Testis (tissue), 3 donors: ENCODE measurements around the gene ADRB2. TPM values are rescaled to one million over a fixed set of nuclear protein-coding genes. Genes with fewer than 3 reads are reported as not detected.

ENCODE experiments used
- DNase-seq: peaks from one replicate; pipeline ENCODE4 v3.0.0-alpha.2; 2019
- H3K27ac ChIP-seq, 2 donors: fragments of 200-600 bp; sonication (generic); one replicate each; pipeline ENCODE4 v1.5.1; 2019
- H3K27me3 ChIP-seq: fragments of 200-600 bp; sonication (generic); one replicate; pipeline ENCODE4 v1.5.1; 2019
- H3K36me3 ChIP-seq: fragments of 200-600 bp; sonication (generic); one replicate; pipeline ENCODE4 v1.5.1; 2017; ENCODE audit warnings: low read depth; ENCODE audit errors: missing control alignments
- H3K4me1 ChIP-seq: fragments of 200-600 bp; sonication (generic); one replicate; pipeline ENCODE4 v1.5.1; 2019
- H3K4me3 ChIP-seq, 2 donors: fragments of 200-600 bp; sonication (generic); one replicate each; pipeline ENCODE4 v1.5.1; 2017 to 2019
- H3K9me3 ChIP-seq: fragments of 200-600 bp; sonication (generic); one replicate; pipeline ENCODE4 v1.5.1; 2017
- POLR2A ChIP-seq: fragments of 450-650 bp; IDR thresholded peaks from one replicate; pipeline ENCODE4 v1.6.1; 2017; ENCODE audit warnings: antibody characterized with exemption, mild to moderate bottlenecking, moderate library complexity
- WGBS, 2 donors: methylation state at CpG; one replicate each; pipeline ENCODE4 v1.1.5; 2018; 5-methylcytosine and 5-hydroxymethylcytosine counted together
- intact Hi-C: fragments of 100-400 bp; cut with DNase I; formaldehyde crosslinking; loops from one replicate; pipeline ENCODE4 v1.15.1; 2023; ENCODE audit warnings: low total_unique reads
- polyA plus RNA-seq: library from polyadenylated mRNA; stranded (reverse); fragments of 350-450 nt; fragmentation: Illumina TruSeq; extraction: RNeasy Lipid Tissue Mini Kit (QIAGEN cat#74804); gene quantifications from one replicate; pipeline ENCODE4 v1.2.3, GENCODE V29; 2014; ENCODE audit warnings: low read depth, low replicate concordance; ENCODE audit not compliant: insufficient read depth
- total RNA-seq, 2 donors: library from RNA; depleted of rRNA; stranded (reverse); fragments of >200 nt; gene quantifications; one replicate each; pipeline ENCODE4 v1.2.3, GENCODE V29; 2016
- TF ChIP-seq, protein P1 (sequence below), 3 experiments: fragments of 450-650 bp in 2 of 3; fragments of 200-600 bp in 1 of 3; sonication (generic) in 1 of 3; IDR thresholded peaks; one replicate each; pipeline ENCODE4 v1.5.1; 2016 to 2019; ENCODE audit warnings: antibody characterized with exemption in 3 of 3, mild to moderate bottlenecking in 2 of 3, moderate library complexity in 1 of 3

The ADRB2 gene
- total and polyA plus RNA-seq, 3 donors from 2014 or later = 0.76 to 0.93 (median 0.79) TPM

DNA sequence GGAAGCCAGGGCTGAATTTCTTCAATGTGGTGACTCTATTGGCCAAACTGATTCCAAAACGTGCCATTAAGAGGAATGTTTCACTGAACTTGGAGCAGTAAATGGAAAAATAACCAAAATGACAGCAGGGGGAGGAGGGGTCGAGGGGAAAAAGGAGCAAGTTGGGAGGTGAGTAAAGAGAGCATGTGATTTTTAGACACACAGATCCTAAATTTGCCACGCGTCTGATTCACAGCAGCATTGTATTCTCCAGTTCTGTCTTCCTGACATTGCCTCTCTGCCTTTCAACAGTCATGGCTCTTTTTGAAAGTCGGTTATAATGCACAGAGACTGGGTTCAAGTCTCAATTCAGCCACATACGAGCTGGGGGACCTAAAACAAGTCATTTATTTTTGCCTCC lies 22.0 kb upstream of the ADRB2 start:
- WGBS, 2 donors = 81 to 90% methylated on average over 6 of the region's 6 CpGs
- DNase-seq = no peak

DNA sequence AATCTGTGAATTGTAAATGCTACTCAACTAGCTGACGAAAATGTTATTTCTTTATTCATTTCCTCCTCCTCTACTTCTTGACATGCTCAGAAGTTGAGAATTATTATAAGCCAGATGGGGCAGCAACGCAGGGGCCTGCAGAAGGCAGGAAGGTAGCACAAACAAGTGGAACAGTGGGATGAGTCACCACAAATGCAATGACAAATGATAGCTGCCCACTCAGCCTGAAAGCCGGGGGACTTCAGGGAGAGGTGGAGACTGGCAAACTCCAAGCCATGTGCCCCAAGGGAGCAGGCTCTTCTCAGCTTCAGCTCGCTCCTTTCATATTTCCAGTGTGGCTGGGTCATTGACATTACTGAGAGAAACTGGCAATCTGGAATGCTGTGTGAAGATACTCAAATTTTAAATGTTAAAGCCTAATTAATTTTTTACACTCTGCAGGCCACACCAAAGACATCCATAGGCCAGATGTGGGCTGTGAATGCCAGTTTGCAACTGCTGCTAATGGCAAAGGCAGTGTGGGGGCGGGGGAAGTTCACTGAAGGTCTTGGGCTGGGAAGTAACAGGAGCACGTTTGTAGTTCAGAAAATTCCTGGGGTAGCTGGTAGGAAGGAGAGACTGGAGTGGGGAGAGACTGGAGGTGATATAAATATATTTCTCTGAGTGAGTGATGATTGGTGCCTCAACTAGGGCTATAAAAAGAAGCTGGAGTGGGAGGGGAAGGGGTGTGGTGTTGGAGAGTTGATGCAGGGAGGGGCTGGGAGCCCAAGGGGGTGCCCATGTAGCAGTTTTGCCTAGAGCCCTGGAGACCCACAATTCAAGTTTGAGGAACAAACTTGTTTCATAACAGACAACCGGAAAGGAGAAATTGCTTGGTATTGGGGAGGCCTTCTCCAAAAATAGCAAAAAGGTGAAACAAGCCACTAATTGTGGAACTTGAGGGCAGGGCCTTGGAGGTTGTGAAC lies 20.8 kb upstream of the ADRB2 start:
- H3K27ac ChIP-seq = no peak overlapping the region
- WGBS, 2 donors = 73 to 74% methylated on average over 7 of the region's 7 CpGs
- no peak for TF ChIP-seq POLR2A
- TF ChIP-seq, protein P1, sequence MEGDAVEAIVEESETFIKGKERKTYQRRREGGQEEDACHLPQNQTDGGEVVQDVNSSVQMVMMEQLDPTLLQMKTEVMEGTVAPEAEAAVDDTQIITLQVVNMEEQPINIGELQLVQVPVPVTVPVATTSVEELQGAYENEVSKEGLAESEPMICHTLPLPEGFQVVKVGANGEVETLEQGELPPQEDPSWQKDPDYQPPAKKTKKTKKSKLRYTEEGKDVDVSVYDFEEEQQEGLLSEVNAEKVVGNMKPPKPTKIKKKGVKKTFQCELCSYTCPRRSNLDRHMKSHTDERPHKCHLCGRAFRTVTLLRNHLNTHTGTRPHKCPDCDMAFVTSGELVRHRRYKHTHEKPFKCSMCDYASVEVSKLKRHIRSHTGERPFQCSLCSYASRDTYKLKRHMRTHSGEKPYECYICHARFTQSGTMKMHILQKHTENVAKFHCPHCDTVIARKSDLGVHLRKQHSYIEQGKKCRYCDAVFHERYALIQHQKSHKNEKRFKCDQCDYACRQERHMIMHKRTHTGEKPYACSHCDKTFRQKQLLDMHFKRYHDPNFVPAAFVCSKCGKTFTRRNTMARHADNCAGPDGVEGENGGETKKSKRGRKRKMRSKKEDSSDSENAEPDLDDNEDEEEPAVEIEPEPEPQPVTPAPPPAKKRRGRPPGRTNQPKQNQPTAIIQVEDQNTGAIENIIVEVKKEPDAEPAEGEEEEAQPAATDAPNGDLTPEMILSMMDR (IDR thresholded peaks at IDR 0.05) = no peak
- no peaks in the 10 kb centered on the region for H3K36me3 ChIP-seq
- H3K9me3 ChIP-seq = no peaks in the 10 kb centered on the region
- intact Hi-C loops = no loop called here
- H3K4me3 ChIP-seq = no peak overlapping the region
- no peaks in the 10 kb centered on the region for H3K27me3 ChIP-seq
- no peaks in the 10 kb centered on the region for H3K4me1 ChIP-seq
- DNase-seq = no peak

More for the DNA sequence above, 22.0 kb upstream of the ADRB2 start:
- H3K27ac ChIP-seq = no peak overlapping the region
- TF ChIP-seq, protein P1 (IDR thresholded peaks at IDR 0.05) = no peak
- no peak for TF ChIP-seq POLR2A
- intact Hi-C loops = no loop called here
- no peaks in the 10 kb centered on the region for H3K27me3 ChIP-seq
- H3K4me1 ChIP-seq = no peaks in the 10 kb centered on the region
- no peaks in the 10 kb centered on the region for H3K9me3 ChIP-seq
- no peaks in the 10 kb centered on the region for H3K36me3 ChIP-seq
- no peak overlapping the region for H3K4me3 ChIP-seq

DNA sequence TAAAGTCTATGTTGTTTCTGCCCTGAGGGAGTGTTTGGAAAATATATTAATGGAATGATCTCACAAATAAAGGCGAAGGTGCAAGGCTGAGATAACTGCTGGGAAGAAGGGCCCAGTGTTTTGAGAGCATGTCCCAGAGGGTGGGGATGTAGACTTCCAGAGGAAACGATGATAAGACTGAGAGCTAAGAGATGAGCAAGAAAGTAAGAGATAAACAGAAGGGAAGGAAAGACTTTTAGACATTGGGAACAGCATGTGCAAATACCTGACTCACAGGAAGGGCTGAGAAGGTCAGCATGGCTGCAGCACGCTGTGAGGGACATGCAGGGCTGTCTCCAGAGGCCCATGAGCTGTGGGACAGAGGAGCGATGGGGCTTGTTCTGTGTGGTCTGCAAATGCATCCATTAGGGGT lies 19.9 kb upstream of the ADRB2 start:
- TF ChIP-seq, protein P1 (IDR thresholded peaks at IDR 0.05) = no peak
- no peak for TF ChIP-seq POLR2A
- no peak for DNase-seq
- Histone ChIP-seq H3K27ac (no peak overlapping the region), H3K27me3 (no peaks in the 10 kb centered on the region), H3K36me3 (no peaks in the 10 kb centered on the region), H3K4me1 (no peaks in the 10 kb centered on the region), H3K9me3 (no peaks in the 10 kb centered on the region), H3K4me3 (no peak overlapping the region)
- intact Hi-C loops = no loop called here
- 75 to 81% methylated on average over 4 of the region's 4 CpGs for WGBS, 2 donors

DNA sequence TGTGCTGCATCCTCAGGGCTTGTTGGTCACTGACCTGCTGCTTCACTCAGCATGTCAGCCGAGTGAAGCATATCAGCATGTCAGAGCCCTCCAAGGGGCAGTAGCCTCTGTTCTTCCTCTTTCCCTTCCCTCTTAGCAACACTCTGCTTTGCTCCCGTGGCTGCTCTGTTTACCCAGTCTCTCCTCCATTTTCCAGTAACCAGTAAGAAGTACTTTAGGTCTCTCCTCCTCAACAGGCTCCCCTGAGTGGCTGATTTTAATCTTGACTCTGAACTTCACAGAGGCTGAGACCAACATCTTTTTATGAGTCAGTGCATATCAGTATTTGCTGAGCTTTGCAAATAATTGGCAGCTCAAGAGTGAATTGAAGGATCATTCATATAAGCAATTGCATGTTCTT lies 18.6 kb upstream of the ADRB2 start:
- Histone ChIP-seq H3K36me3 (no peaks in the 10 kb centered on the region), H3K27ac (no peak overlapping the region), H3K4me1 (no peaks in the 10 kb centered on the region), H3K9me3 (no peaks in the 10 kb centered on the region), H3K27me3 (no peaks in the 10 kb centered on the region), H3K4me3 (no peak overlapping the region)
- TF ChIP-seq, protein P1 (IDR thresholded peaks at IDR 0.05) = no peak
- no peak for TF ChIP-seq POLR2A
- 42 to 46% methylated on average over 2 of the region's 2 CpGs for WGBS, 2 donors
- intact Hi-C loops = no loop called here
- no peak for DNase-seq
